ENCODE measurements around the gene CTNNA1.

The CTNNA1 gene

DNA sequence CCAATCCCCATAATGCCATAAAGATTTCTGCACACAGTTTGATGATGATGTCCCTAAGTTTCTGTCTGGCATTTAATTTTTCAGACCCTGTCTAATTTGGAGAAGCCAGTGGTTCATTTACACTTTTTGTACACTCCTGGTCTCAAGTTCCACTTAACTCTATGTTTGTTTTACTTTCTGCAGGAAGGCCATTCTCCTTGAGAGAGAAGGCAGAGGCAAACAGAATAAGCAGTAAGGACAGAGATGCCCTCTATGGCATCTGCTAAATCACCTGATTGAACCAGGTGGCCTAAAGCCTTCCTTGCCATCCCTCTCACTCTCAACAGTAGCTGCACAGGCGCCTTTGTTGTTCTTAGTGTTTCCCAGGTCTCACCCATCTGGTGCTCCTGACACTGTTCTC lies 208.0 kb downstream of the CTNNA1 start:
- no peak for DNase-seq (ENCODE audit: extremely low read depth, insufficient read length)
- no peaks in the 10 kb centered on the region; the same call in none of the 2 replicates for H3K36me3 ChIP-seq (ENCODE audit: control insufficient read depth, insufficient read depth, low read length)
- no peak overlapping the region for H3K4me3 ChIP-seq (replicated peaks; ENCODE audit: low read depth, low read length)
- H3K27me3 ChIP-seq (replicated peaks; ENCODE audit: control insufficient read depth, insufficient read depth, low read length): no peaks in the 10 kb centered on the region
- TF ChIP-seq, protein P1, sequence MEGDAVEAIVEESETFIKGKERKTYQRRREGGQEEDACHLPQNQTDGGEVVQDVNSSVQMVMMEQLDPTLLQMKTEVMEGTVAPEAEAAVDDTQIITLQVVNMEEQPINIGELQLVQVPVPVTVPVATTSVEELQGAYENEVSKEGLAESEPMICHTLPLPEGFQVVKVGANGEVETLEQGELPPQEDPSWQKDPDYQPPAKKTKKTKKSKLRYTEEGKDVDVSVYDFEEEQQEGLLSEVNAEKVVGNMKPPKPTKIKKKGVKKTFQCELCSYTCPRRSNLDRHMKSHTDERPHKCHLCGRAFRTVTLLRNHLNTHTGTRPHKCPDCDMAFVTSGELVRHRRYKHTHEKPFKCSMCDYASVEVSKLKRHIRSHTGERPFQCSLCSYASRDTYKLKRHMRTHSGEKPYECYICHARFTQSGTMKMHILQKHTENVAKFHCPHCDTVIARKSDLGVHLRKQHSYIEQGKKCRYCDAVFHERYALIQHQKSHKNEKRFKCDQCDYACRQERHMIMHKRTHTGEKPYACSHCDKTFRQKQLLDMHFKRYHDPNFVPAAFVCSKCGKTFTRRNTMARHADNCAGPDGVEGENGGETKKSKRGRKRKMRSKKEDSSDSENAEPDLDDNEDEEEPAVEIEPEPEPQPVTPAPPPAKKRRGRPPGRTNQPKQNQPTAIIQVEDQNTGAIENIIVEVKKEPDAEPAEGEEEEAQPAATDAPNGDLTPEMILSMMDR (IDR thresholded peaks at IDR 0.05; ENCODE audit: insufficient read depth, low read length, poor library complexity, severe bottlenecking): no peak

DNA sequence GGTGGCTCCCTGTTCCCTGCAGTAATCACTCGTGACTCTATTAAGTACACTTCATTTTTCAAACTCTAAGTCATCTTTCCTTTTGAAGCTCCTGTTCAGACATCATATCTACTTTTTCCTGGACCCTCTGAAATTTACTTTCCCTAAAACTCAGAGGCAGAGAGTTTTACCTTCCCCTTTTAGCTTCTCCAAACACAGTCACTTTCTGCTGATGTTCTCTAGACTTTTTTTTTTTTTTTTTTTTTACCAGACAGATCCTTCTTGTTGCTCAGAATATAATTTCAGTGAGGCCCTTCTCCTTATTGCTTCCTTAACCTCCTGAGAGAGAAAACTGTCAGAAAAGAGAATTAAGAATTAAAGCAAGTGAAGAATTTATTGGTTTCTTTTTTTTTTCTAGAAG lies 208.5 kb downstream of the CTNNA1 start:
- DNase-seq (ENCODE audit: extremely low read depth, insufficient read length): no peak
- no peaks in the 10 kb centered on the region; the same call in none of the 2 replicates for H3K36me3 ChIP-seq (ENCODE audit: control insufficient read depth, insufficient read depth, low read length)
- TF ChIP-seq, protein P1 (IDR thresholded peaks at IDR 0.05; ENCODE audit: insufficient read depth, low read length, poor library complexity, severe bottlenecking): no peak
- H3K4me3 ChIP-seq (replicated peaks; ENCODE audit: low read depth, low read length): no peak overlapping the region
- H3K27me3 ChIP-seq (replicated peaks; ENCODE audit: control insufficient read depth, insufficient read depth, low read length): no peaks in the 10 kb centered on the region

DNA sequence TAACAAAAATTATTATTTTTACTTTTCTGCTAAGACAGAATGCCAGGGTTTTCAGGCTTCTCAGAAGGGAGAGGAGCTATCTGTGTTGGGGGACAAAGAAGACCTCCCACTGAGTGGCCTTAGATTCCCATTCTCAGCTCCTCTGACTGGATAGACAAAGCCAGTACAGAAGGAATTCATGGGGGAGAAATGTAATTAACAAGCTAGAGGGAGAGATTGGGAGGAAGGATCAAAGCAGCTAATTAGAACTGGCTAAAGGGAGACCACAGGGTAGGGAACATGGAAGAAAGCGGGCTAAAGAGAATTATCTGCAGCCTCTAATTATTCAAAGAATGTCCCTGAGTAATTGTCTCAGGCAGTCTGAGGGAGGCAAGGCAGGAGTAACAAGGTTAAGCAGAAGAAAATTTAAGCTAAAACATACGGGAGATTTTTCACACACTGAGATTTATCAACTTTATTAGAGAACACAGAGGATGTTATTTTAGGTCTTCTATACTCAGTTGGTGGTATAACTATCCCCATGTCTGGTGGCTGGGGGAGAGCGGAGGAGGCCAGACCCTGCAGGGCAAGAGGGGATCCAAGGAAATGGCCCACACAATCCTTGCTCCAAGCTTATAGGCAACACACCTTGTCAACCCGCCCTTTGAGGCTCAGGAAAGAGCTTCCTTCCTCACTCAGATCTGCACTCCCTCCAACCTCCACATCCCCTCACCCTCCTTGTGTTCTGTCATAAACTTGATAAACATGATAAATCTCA lies 209.6 kb downstream of the CTNNA1 start:
- no peak overlapping the region for H3K4me3 ChIP-seq (replicated peaks; ENCODE audit: low read depth, low read length)
- no peaks in the 10 kb centered on the region for H3K27me3 ChIP-seq (replicated peaks; ENCODE audit: control insufficient read depth, insufficient read depth, low read length)

DNA sequence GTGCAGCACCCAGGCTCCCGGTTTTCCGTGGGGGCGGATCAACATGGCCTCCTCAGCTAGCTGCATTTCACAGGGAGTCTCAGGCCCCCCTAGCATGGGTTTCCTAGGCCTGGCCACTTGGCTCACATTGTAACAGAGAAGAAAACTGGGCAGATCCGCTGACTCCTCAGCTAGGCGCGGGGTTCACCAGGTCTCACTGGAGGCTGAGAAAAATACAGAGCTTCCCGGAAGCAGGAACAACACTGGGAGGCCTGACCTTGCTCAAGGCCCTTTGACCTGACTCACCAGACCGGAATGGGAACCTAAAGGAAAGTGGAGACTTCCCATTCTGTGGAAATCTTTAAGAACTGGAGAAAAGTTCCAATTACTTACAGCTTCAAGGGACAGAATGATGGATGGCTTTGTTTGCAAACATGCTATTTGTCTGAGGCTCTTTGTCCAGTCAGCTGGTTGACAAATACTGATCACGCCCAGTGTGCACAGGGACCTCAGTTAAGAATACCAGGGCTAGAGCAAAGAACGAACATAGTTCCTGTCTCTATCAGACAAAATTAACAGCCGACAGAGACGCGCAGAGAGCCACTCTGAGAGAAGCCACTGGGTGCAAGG lies 210.6 kb downstream of the CTNNA1 start:
- Histone ChIP-seq H3K4me3 (replicated peaks; ENCODE audit: low read depth, low read length) (no peak overlapping the region), H3K27me3 (replicated peaks; ENCODE audit: control insufficient read depth, insufficient read depth, low read length) (no peaks in the 10 kb centered on the region), H3K36me3 (ENCODE audit: control insufficient read depth, insufficient read depth, low read length) (peaks cover 2% of the 10 kb centered on the region)
- TF ChIP-seq, protein P1 (IDR thresholded peaks at IDR 0.05; ENCODE audit: insufficient read depth, low read length, poor library complexity, severe bottlenecking): no peak
- DNase-seq (ENCODE audit: extremely low read depth, insufficient read length): no peak

More for the DNA sequence above, 209.6 kb downstream of the CTNNA1 start:
- TF ChIP-seq, protein P1 (IDR thresholded peaks at IDR 0.05; ENCODE audit: insufficient read depth, low read length, poor library complexity, severe bottlenecking): no peak
- no peak for DNase-seq (ENCODE audit: extremely low read depth, insufficient read length)
- H3K36me3 ChIP-seq (ENCODE audit: control insufficient read depth, insufficient read depth, low read length): no peaks in the 10 kb centered on the region; the same call in none of the 2 replicates

DNA sequence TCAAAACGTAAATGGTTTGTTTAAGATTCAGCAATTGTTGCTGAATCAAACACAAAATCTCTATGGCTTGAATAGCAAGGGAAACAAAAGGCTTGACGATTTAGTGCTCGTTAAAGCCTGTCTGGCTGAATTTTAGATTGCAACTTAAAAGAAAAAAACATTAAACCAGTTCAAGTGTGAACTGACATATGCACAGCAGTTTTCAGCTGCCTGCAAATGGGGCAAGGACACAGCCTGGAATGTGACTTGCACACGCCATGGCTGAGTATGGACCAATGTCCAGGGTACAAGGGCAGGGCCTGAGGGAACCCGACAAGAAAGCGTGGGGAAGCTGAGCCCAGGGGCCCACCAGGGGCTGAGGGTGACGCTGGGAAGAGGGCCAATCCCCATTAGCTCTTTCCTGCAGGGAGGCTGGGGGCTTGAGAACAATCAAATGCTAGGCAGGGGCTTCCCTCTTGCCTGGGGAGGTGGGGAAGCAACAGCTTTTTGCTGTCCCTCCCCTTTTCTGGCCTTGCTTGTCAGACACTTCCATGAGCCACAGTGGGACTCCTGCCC lies 211.5 kb downstream of the CTNNA1 start:
- Histone ChIP-seq H3K4me3 (replicated peaks; ENCODE audit: low read depth, low read length) (no peak overlapping the region), H3K36me3 (ENCODE audit: control insufficient read depth, insufficient read depth, low read length) (peaks cover 2% of the 10 kb centered on the region)
- no peak for DNase-seq (ENCODE audit: extremely low read depth, insufficient read length)

More for the DNA sequence above, 211.5 kb downstream of the CTNNA1 start:
- TF ChIP-seq, protein P1 (IDR thresholded peaks at IDR 0.05; ENCODE audit: insufficient read depth, low read length, poor library complexity, severe bottlenecking): no peak
- H3K27me3 ChIP-seq (replicated peaks; ENCODE audit: control insufficient read depth, insufficient read depth, low read length): no peaks in the 10 kb centered on the region

All from GM06990 (cell line).